Body of pancreas (tissue), 4 donors: ENCODE data around the gene SUSD3. TPM values are rescaled to one million over a fixed set of nuclear protein-coding genes. Genes with fewer than 3 reads are reported as not detected.

Experiments used
- ATAC-seq: fragments of 150-250 bp; one replicate; pipeline ENCODE4 v1.9.1; 2016
- DNase-seq, 4 donors: peaks; one replicate each; pipeline ENCODE4 v3.0.0-alpha.2; 2019
- H3K27ac ChIP-seq, 4 donors: fragments of 200-600 bp; sonication (generic); 1 replicate in 3 of 4; 2 replicates in 1 of 4; pipeline versions ENCODE4 v1.5.1 to v1.6.1; 2016 to 2019; ENCODE audit warnings: mild to moderate bottlenecking in 1 of 4, mixed read lengths in 1 of 4, moderate library complexity in 1 of 4
- H3K27me3 ChIP-seq, 2 donors: fragments of 200-600 bp; sonication (generic); one replicate each; pipeline ENCODE4 v1.6.0; 2016; ENCODE audit warnings: mild to moderate bottlenecking in 1 of 2
- H3K36me3 ChIP-seq, 2 donors: fragments of 200-600 bp; sonication (generic); replicated peaks in 1 of 2; 2 replicates each; pipeline ENCODE4 v1.5.1; 2016; ENCODE audit warnings: low read depth in 2 of 2; ENCODE audit not compliant: insufficient read depth in 1 of 2
- H3K4me1 ChIP-seq: fragments of 200-600 bp; sonication (generic); one replicate; pipeline ENCODE4 v1.6.0; 2016
- H3K4me3 ChIP-seq, 2 donors: fragments of 200-600 bp; sonication (generic); 1 replicate in 1 of 2; 2 replicates in 1 of 2; pipeline ENCODE4 v1.5.1; 2016 to 2019
- H3K9me3 ChIP-seq, 3 donors: fragments of 200-600 bp; sonication (generic); 1 replicate in 2 of 3; 2 replicates in 1 of 3; pipeline ENCODE4 v1.5.1; 2016
- POLR2A ChIP-seq, 3 donors: fragments of 450-650 bp; IDR thresholded peaks; one replicate each; pipeline ENCODE4 v1.6.1; 2016; ENCODE audit warnings: antibody characterized with exemption in 3 of 3, mild to moderate bottlenecking in 2 of 3
- WGBS, 2 donors: methylation state at CpG; one replicate each; pipeline ENCODE4 v1.1.5; 2017; 5-methylcytosine and 5-hydroxymethylcytosine counted together
- intact Hi-C: fragments of 100-400 bp; cut with DNase I; formaldehyde crosslinking; loops from one replicate; pipeline ENCODE4 v1.15.1; 2023
- total RNA-seq, 2 donors: library from RNA; depleted of rRNA; stranded (reverse); fragments of >200 nt; gene quantifications; one replicate each; pipeline ENCODE4 v1.1.0, GENCODE V29; 2016
- TF ChIP-seq, protein P1 (sequence below), 7 experiments: fragments of 450-650 bp in 4 of 7; fragments of 200-600 bp in 3 of 7; sonication (generic) in 3 of 7; IDR thresholded peaks; one replicate each; pipeline ENCODE4 v1.5.1; 2016 to 2019; ENCODE audit warnings: antibody characterized with exemption in 7 of 7

SUSD3 gene
- total RNA-seq, 2 donors from 2014 or later, result 3.6 TPM; not detected in 1

GRCh38 chr9:93077367-93077766 is 18.9 kb downstream of the SUSD3 start:
- WGBS, 2 donors, result 86 to 100% methylated on average over 1 of the region's 1 CpG
- TF ChIP-seq POLR2A (IDR thresholded peaks at IDR 0.05), result no peak
- TF ChIP-seq, protein P1, sequence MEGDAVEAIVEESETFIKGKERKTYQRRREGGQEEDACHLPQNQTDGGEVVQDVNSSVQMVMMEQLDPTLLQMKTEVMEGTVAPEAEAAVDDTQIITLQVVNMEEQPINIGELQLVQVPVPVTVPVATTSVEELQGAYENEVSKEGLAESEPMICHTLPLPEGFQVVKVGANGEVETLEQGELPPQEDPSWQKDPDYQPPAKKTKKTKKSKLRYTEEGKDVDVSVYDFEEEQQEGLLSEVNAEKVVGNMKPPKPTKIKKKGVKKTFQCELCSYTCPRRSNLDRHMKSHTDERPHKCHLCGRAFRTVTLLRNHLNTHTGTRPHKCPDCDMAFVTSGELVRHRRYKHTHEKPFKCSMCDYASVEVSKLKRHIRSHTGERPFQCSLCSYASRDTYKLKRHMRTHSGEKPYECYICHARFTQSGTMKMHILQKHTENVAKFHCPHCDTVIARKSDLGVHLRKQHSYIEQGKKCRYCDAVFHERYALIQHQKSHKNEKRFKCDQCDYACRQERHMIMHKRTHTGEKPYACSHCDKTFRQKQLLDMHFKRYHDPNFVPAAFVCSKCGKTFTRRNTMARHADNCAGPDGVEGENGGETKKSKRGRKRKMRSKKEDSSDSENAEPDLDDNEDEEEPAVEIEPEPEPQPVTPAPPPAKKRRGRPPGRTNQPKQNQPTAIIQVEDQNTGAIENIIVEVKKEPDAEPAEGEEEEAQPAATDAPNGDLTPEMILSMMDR (IDR thresholded peaks at IDR 0.05), result no peak
- no peak overlapping the region for H3K27ac ChIP-seq

DNA sequence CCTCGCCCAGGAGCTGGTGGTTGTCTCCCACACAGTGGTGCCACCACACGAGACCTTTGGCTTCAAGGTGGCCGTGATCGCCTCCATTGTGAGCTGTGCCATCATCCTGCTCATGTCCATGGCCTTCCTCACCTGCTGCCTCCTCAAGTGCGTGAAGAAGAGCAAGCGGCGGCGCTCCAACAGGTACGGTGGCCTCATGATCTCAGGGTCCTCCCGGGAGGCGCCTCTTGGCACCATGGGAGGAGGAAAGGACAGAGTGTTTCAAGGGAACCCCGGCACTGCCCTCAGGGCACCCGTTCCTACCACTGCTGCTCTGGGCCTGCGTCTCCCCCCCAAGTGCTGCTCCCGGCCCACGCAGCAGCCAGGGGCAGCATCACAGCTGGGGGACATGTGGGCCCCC is 19.3 kb downstream of the SUSD3 start:
- H3K4me3 ChIP-seq, result no peak overlapping the region
- 92% methylated on average over 11 to 15 of the region's 16 CpGs for WGBS, 2 donors
- no peaks in the 10 kb centered on the region for H3K36me3 ChIP-seq
- H3K9me3 ChIP-seq, result no peaks in the 10 kb centered on the region
- no peaks in the 10 kb centered on the region for H3K27me3 ChIP-seq
- DNase-seq, result peak in 1 of 4 donors; percentile 8
- no peak overlapping the region for H3K27ac ChIP-seq
- intact Hi-C loops, result no loop called here
- H3K4me1 ChIP-seq, result no peaks in the 10 kb centered on the region
- TF ChIP-seq, protein P1 (IDR thresholded peaks at IDR 0.05), result no peak
- no peak for TF ChIP-seq POLR2A (IDR thresholded peaks at IDR 0.05)
- ATAC-seq, result no peak

More at GRCh38 chr9:93077367-93077766, 18.9 kb downstream of the SUSD3 start:
- Histone ChIP-seq H3K27me3 (no peaks in the 10 kb centered on the region), H3K4me1 (peaks cover 3% of the 10 kb centered on the region), H3K36me3 (no peaks in the 10 kb centered on the region), H3K9me3 (no peaks in the 10 kb centered on the region), H3K4me3 (no peak overlapping the region)
- intact Hi-C loops, result no loop called here
- no peak for ATAC-seq
- no peak for DNase-seq

DNA sequence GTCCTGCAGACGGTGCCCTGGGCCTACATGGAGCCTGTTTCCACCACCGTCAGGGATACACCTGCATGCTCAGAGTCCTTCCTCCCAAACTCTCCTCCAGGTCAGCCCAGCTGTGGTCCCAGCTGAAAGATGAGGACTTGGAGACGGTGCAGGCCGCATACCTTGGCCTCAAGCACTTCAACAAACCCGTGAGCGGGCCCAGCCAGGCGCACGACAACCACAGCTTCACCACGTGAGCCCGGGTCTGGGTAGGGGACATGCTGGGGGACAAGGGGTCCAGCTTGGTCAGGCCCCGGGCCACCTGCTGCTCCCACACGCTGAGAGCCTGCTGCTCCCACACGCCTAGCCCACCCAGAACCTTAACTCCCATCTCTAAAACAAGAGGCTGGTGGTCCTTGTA is 20.9 kb downstream of the SUSD3 start:
- WGBS, 2 donors, result 90 to 91% methylated on average over 2 to 13 of the region's 13 CpGs

DNA sequence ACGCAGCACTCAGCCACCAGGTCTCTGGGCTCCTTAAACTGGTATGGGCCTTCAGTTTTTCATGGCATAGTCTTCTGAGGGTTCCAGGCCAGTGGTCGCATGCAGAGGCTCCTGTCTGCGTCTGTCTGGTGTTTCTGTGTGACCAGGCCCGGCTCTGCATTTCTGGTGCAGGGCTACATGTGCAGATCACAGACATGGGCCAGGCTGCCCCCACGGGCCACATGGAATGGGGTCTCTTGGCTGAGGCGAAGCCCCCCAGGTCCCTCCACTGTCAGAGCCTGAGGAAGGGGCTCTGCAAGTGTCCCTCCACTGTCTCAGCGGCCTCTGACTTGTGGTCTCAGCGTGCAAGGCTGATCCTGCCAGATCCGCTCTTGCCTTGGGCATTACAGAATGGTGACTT is 21.9 kb downstream of the SUSD3 start:
- ATAC-seq, result no peak
- Histone ChIP-seq H3K4me3 (no peak overlapping the region), H3K4me1 (no peaks in the 10 kb centered on the region), H3K27me3 (no peaks in the 10 kb centered on the region), H3K9me3 (no peaks in the 10 kb centered on the region), H3K27ac (no peak overlapping the region), H3K36me3 (no peaks in the 10 kb centered on the region)
- WGBS, 2 donors, result 89 to 97% methylated on average over 9 of the region's 9 CpGs
- intact Hi-C loops, result no loop called here
- no peak for DNase-seq
- TF ChIP-seq, protein P1 (IDR thresholded peaks at IDR 0.05), result no peak

More for the DNA sequence above, 20.9 kb downstream of the SUSD3 start:
- intact Hi-C loops, result no loop called here
- DNase-seq, result peak in 1 of 4 donors; percentile 3
- no peak for TF ChIP-seq POLR2A (IDR thresholded peaks at IDR 0.05)
- TF ChIP-seq, protein P1 (IDR thresholded peaks at IDR 0.05), result no peak
- H3K4me3 ChIP-seq, result no peak overlapping the region
- no peak for ATAC-seq
- no peaks in the 10 kb centered on the region for H3K9me3 ChIP-seq
- H3K36me3 ChIP-seq, result no peaks in the 10 kb centered on the region
- H3K27me3 ChIP-seq, result no peaks in the 10 kb centered on the region
- H3K4me1 ChIP-seq, result no peaks in the 10 kb centered on the region
- H3K27ac ChIP-seq, result no peak overlapping the region

DNA sequence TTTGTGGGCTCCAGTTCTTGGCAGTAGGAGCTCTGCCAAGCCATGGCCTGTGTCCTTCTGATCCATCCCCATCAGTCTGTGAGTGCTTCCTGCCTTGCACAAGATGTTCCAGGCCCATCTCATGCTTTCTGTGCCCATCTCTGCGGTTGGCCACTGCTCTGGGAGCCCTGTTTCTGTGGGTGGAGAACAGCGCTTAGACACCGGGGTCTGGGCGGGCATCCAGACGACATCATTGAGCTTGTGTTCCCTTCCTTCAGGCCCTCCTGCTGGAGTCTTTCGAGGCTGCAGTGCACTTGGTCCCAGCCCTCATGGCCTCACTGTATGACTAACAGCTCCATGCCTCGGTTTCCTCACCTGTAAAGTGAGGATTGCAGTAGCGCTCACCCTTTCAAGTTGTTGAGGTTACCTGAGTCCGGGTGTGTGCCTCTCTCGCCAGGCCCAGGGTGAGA is 22.6 kb downstream of the SUSD3 start:
- intact Hi-C loops, result no loop called here
- H3K27ac ChIP-seq, result no peak overlapping the region
- TF ChIP-seq, protein P1 (IDR thresholded peaks at IDR 0.05), result no peak
- TF ChIP-seq POLR2A (IDR thresholded peaks at IDR 0.05), result no peak
- ATAC-seq, result no peak
- no peaks in the 10 kb centered on the region for H3K27me3 ChIP-seq
- peak in 1 of 4 donors; percentile 4 for DNase-seq
- no peaks in the 10 kb centered on the region for H3K9me3 ChIP-seq
- H3K4me1 ChIP-seq, result no peaks in the 10 kb centered on the region
- H3K4me3 ChIP-seq, result no peak overlapping the region
- 87 to 95% methylated on average over 9 to 10 of the region's 10 CpGs for WGBS, 2 donors
- H3K36me3 ChIP-seq, result no peaks in the 10 kb centered on the region
